ENCODE measurements around the gene IL1RAPL1. TPM values are rescaled to one million over a fixed set of nuclear protein-coding genes. Genes with fewer than 3 reads are reported as not detected.

IL1RAPL1 gene
- total RNA-seq, 1 donor from 2014 or later, result not detected

DNA sequence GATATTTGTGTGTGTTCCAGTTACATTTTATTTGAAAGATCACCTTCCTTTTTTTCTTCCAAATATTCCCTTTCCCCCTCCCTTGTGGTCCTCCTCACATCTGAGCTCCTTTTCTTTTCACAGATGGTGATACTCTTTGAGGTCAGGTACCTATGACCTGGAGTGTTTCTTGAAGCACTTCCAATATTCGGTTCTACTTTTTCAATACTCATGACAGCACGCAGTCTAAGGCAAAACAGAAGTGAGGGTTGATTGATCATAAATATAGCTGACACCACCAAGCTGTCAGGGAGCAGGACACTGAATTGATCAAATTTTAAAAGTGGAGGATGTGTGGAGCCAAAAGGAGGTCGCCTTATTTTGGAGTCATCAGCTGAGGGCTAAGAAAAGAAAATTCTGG, 1293.7 kb downstream of the IL1RAPL1 start:
- Histone ChIP-seq H3K4me3 (no peak overlapping the region), H3K9me3 (no peaks in the 10 kb centered on the region), H3K27ac (no peak overlapping the region), H3K36me3 (no peaks in the 10 kb centered on the region), H3K4me1 (no peaks in the 10 kb centered on the region), H3K27me3 (no peaks in the 10 kb centered on the region)
- intact Hi-C loops (cut with DNase I), result no loop called here
- no peak for DNase-seq (ENCODE audit: low spot score in 2 of 2)
- TF ChIP-seq, protein P1, sequence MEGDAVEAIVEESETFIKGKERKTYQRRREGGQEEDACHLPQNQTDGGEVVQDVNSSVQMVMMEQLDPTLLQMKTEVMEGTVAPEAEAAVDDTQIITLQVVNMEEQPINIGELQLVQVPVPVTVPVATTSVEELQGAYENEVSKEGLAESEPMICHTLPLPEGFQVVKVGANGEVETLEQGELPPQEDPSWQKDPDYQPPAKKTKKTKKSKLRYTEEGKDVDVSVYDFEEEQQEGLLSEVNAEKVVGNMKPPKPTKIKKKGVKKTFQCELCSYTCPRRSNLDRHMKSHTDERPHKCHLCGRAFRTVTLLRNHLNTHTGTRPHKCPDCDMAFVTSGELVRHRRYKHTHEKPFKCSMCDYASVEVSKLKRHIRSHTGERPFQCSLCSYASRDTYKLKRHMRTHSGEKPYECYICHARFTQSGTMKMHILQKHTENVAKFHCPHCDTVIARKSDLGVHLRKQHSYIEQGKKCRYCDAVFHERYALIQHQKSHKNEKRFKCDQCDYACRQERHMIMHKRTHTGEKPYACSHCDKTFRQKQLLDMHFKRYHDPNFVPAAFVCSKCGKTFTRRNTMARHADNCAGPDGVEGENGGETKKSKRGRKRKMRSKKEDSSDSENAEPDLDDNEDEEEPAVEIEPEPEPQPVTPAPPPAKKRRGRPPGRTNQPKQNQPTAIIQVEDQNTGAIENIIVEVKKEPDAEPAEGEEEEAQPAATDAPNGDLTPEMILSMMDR (IDR thresholded peaks at IDR 0.05), result no peak

DNA sequence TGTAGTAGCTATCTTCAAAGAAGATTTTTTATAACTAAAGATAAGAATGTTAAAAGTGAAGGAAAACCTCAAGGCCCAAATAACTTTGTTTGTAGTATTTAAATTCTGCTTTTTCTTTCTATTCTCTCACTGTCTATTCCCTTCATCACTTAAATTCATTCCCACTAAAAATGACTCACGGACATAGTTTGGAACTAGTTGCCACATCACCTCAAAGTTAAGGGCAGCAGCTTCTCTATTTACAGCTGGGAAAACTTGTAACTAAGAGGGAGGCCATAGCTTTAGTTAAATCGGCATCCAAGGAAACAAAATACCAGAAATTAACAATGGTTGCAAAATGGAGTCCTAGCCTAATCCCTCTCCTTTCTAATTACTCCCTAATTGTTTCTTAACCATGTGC, 1302.8 kb downstream of the IL1RAPL1 start:
- intact Hi-C loops (cut with DNase I), result no loop called here
- H3K27ac ChIP-seq, result no peak overlapping the region
- no peaks in the 10 kb centered on the region for H3K36me3 ChIP-seq
- no peaks in the 10 kb centered on the region for H3K27me3 ChIP-seq
- H3K4me1 ChIP-seq, result no peaks in the 10 kb centered on the region
- TF ChIP-seq, protein P1 (IDR thresholded peaks at IDR 0.05), result no peak
- no peak for DNase-seq (ENCODE audit: low spot score in 2 of 2)
- no peaks in the 10 kb centered on the region for H3K9me3 ChIP-seq
- no peak overlapping the region for H3K4me3 ChIP-seq

DNA sequence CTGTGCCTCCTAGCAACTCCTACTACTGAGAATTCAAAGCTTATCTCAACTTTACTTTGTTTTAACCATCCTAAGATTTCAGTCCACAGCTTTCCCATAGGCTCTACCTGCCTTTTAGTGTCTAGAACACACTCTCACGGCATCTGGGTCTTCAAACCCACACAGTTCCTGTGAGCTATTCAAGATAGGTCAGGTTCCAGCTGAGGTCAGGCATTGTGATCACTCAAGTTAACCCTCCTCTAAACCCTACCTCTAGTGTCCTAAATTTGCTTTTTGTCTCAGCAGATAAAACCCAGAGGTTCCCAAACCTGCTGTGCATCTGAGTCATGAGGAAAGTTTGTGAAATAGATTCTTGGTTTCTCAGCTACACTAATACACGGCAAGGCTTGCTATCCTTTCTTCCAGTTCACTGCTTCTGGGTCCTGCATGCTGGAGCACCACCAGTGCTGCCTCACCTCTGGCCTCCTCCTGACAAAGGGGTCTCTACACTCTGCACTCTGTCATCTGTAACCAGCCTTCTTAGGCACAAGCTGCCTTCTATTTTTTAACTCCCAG, 1303.5 kb downstream of the IL1RAPL1 start:
- H3K4me1 ChIP-seq, result no peaks in the 10 kb centered on the region
- no peaks in the 10 kb centered on the region for H3K36me3 ChIP-seq
- no peaks in the 10 kb centered on the region for H3K27me3 ChIP-seq
- no peak overlapping the region for H3K27ac ChIP-seq
- intact Hi-C loops (cut with DNase I), result no loop called here
- TF ChIP-seq, protein P1 (IDR thresholded peaks at IDR 0.05), result no peak
- H3K4me3 ChIP-seq, result no peak overlapping the region
- no peak for DNase-seq (ENCODE audit: low spot score in 2 of 2)
- H3K9me3 ChIP-seq, result no peaks in the 10 kb centered on the region

DNA sequence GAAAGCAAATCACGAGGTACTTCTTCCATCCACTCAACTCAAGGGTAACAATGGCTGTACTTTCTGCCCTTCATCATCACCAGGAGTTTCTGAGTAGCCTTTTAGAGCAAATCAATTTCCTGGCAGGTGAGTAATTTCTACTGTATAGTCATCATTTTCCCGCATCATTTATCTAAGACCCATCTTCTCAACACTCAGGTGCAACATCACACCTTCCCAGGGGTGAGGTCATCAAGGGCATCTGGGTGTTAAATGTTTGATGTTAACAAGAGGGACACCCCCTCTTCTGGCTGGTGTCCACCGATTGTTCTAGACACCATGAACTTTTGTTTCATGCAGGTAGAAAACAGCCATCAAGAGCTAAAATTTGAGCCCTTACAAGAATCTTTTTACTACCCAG, 1314.8 kb downstream of the IL1RAPL1 start:
- no peak overlapping the region for H3K4me3 ChIP-seq
- no peak overlapping the region for H3K27ac ChIP-seq
- no peaks in the 10 kb centered on the region for H3K36me3 ChIP-seq
- DNase-seq (ENCODE audit: low spot score in 2 of 2), result no peak
- no peaks in the 10 kb centered on the region for H3K4me1 ChIP-seq
- no peaks in the 10 kb centered on the region for H3K9me3 ChIP-seq
- TF ChIP-seq, protein P1 (IDR thresholded peaks at IDR 0.05), result no peak
- no peaks in the 10 kb centered on the region for H3K27me3 ChIP-seq
- intact Hi-C loops (cut with DNase I), result no loop called here

DNA sequence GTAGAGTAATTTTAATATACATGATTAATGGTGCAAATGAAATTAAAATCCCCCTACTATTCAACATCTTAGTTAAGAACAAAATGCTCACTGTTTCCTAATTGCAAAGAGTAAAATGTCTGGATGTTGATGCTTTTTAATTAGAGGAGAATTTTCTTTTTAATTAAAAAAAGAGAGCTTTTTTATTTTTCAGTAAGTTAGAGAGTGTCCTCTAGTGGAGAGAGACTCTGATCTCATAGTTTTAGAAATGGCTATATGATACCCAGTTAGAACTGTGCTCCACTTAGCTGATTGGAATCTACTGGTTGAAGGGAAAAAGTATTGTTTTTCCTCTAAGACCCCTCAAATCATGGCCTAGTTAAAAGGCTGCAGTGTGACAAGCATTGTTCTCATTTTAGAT, 1316.1 kb downstream of the IL1RAPL1 start:
- intact Hi-C loops (cut with DNase I), result no loop called here
- Histone ChIP-seq H3K36me3 (no peaks in the 10 kb centered on the region), H3K27me3 (no peaks in the 10 kb centered on the region), H3K9me3 (no peaks in the 10 kb centered on the region), H3K27ac (no peak overlapping the region), H3K4me3 (no peak overlapping the region), H3K4me1 (no peaks in the 10 kb centered on the region)
- TF ChIP-seq, protein P1 (IDR thresholded peaks at IDR 0.05), result no peak
- no peak for DNase-seq (ENCODE audit: low spot score in 2 of 2)

DNA sequence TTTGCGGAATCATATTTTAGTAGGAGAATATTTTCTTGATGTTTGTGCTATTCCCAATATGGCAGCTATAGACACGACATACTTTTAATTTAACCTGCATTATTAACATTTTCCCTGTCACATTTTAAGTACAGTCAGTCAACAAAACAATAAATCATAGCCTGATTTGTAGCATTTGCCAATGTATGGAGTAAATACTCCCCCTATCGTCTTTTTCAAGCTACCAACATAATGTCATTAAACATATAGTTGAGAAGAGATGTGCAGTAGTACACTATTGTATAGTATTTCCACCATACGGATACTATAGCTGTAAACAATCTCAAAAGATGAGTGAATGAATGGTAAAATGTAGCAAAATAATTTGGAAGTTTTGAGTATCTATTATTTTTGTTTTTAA, 1324.4 kb downstream of the IL1RAPL1 start:
- Histone ChIP-seq H3K27ac (no peak overlapping the region), H3K27me3 (no peaks in the 10 kb centered on the region), H3K4me3 (no peak overlapping the region), H3K9me3 (no peaks in the 10 kb centered on the region), H3K4me1 (no peaks in the 10 kb centered on the region), H3K36me3 (no peaks in the 10 kb centered on the region)
- DNase-seq (ENCODE audit: low spot score in 2 of 2), result no peak
- intact Hi-C loops (cut with DNase I), result no loop called here
- TF ChIP-seq, protein P1 (IDR thresholded peaks at IDR 0.05), result no peak
